Stimulated activated memory B cell treated with anti-CD40 and anti-IgM and Interleukin-4, amounts not matched to agents 10 μg/mL and 1 μg/mL and 100 μg/mL, for 72 hours (primary cell): ENCODE data around the gene SMTNL2.
"Not testable (repeated sequence)": the region's sequence is repeated elsewhere in the genome, so short reads cannot be mapped to it uniquely, and the experiment has no call there.

Source experiments
- ATAC-seq: fragments of 150-1000 bp; cut with Tn5 transposase; 2 replicates; pipeline ENCODE4 v1.10.0; 2021
- H3K27ac Mint-ChIP-seq: one replicate; pipeline ENCODE4 v1.8.0; 2022; ENCODE audit warnings: mild to moderate bottlenecking, mixed read lengths
- H3K27me3 Mint-ChIP-seq: one replicate; pipeline ENCODE4 v1.8.0; 2022; ENCODE audit warnings: mixed read lengths
- H3K36me3 Mint-ChIP-seq: one replicate; pipeline ENCODE4 v1.8.0; 2022; ENCODE audit warnings: mixed read lengths
- H3K4me1 Mint-ChIP-seq: one replicate; pipeline ENCODE4 v1.8.0; 2022; ENCODE audit warnings: mixed read lengths
- H3K4me3 Mint-ChIP-seq: one replicate; pipeline ENCODE4 v1.8.0; 2022; ENCODE audit warnings: mild to moderate bottlenecking, moderate library complexity, mixed read lengths
- H3K9me3 Mint-ChIP-seq: one replicate; pipeline ENCODE4 v1.8.0; 2022; ENCODE audit warnings: mixed read lengths

SMTNL2 gene

GRCh38 chr17:4583206-4583605 is 1.1 kb upstream of the SMTNL2 start:
- peaks cover 7% of the 10 kb centered on the region for H3K4me1 Mint-ChIP-seq
- no peak for ATAC-seq
- no peak overlapping the region for H3K4me3 Mint-ChIP-seq
- H3K9me3 Mint-ChIP-seq: no peaks in the 10 kb centered on the region
- H3K27ac Mint-ChIP-seq: no peak overlapping the region
- peaks cover 63% of the 10 kb centered on the region for H3K27me3 Mint-ChIP-seq
- H3K36me3 Mint-ChIP-seq: no peaks in the 10 kb centered on the region

GRCh38 chr17:4583782-4584100 is 588 bp upstream of the SMTNL2 start:
- Mint-ChIP-seq H3K4me3 (peak overlapping the region; percentile 63), H3K27ac (no peak overlapping the region), H3K36me3 (no peaks in the 10 kb centered on the region), H3K4me1 (peaks cover 7% of the 10 kb centered on the region), H3K27me3 (peaks cover 69% of the 10 kb centered on the region), H3K9me3 (no peaks in the 10 kb centered on the region)
- ATAC-seq: peak; percentile 14

GRCh38 chr17:4584917-4585637 is 748 bp downstream of the SMTNL2 start:
- peaks cover 7% of the 10 kb centered on the region for H3K4me1 Mint-ChIP-seq
- H3K27ac Mint-ChIP-seq: no peak overlapping the region
- no peaks in the 10 kb centered on the region for H3K36me3 Mint-ChIP-seq
- no peak for ATAC-seq
- H3K27me3 Mint-ChIP-seq: peaks cover 81% of the 10 kb centered on the region
- no peaks in the 10 kb centered on the region for H3K9me3 Mint-ChIP-seq
- H3K4me3 Mint-ChIP-seq: peak overlapping the region; percentile 58

GRCh38 chr17:4585638-4585994 is 1.3 kb downstream of the SMTNL2 start:
- ATAC-seq: no peak
- no peak overlapping the region for H3K27ac Mint-ChIP-seq
- H3K27me3 Mint-ChIP-seq: peaks cover 86% of the 10 kb centered on the region
- H3K4me3 Mint-ChIP-seq: peak overlapping the region; percentile 58
- H3K36me3 Mint-ChIP-seq: no peaks in the 10 kb centered on the region
- peaks cover 7% of the 10 kb centered on the region for H3K4me1 Mint-ChIP-seq
- H3K9me3 Mint-ChIP-seq: no peaks in the 10 kb centered on the region

GRCh38 chr17:4586043-4586442 is 1.7 kb downstream of the SMTNL2 start:
- Mint-ChIP-seq H3K9me3 (no peaks in the 10 kb centered on the region), H3K36me3 (no peaks in the 10 kb centered on the region), H3K4me1 (peaks cover 7% of the 10 kb centered on the region), H3K27me3 (peaks cover 86% of the 10 kb centered on the region), H3K4me3 (no peak overlapping the region), H3K27ac (no peak overlapping the region)
- no peak for ATAC-seq

GRCh38 chr17:4587195-4587594 is 2.9 kb downstream of the SMTNL2 start:
- no peaks in the 10 kb centered on the region for H3K36me3 Mint-ChIP-seq
- H3K27ac Mint-ChIP-seq: no peak overlapping the region
- no peak for ATAC-seq
- no peaks in the 10 kb centered on the region for H3K9me3 Mint-ChIP-seq
- H3K27me3 Mint-ChIP-seq: peaks cover 78% of the 10 kb centered on the region
- H3K4me1 Mint-ChIP-seq: peaks cover 7% of the 10 kb centered on the region
- H3K4me3 Mint-ChIP-seq: no peak overlapping the region

GRCh38 chr17:4587803-4588202 is 3.5 kb downstream of the SMTNL2 start:
- no peak for ATAC-seq
- Mint-ChIP-seq H3K36me3 (no peaks in the 10 kb centered on the region), H3K27ac (no peak overlapping the region), H3K9me3 (no peaks in the 10 kb centered on the region), H3K4me1 (peaks cover 7% of the 10 kb centered on the region), H3K27me3 (peaks cover 78% of the 10 kb centered on the region), H3K4me3 (no peak overlapping the region)

GRCh38 chr17:4588391-4588790 is 4.1 kb downstream of the SMTNL2 start:
- Mint-ChIP-seq H3K9me3 (no peaks in the 10 kb centered on the region), H3K4me3 (no peak overlapping the region), H3K27ac (no peak overlapping the region), H3K27me3 (peaks cover 78% of the 10 kb centered on the region), H3K36me3 (no peaks in the 10 kb centered on the region), H3K4me1 (peaks cover 7% of the 10 kb centered on the region)
- no peak for ATAC-seq

- Mint-ChIP-seq H3K4me3 (no peak overlapping the region), H3K9me3 (no peaks in the 10 kb centered on the region), H3K36me3 (no peaks in the 10 kb centered on the region), H3K27ac (no peak overlapping the region), H3K27me3 (peaks cover 78% of the 10 kb centered on the region), H3K4me1 (peaks cover under 1% of the 10 kb centered on the region)
- no peak for ATAC-seq
These were observed 4.7 kb downstream of the SMTNL2 start for GRCh38 chr17:4588898-4589625.

GRCh38 chr17:4590042-4590441 is 5.7 kb downstream of the SMTNL2 start:
- H3K27me3 Mint-ChIP-seq: peaks cover 83% of the 10 kb centered on the region
- H3K4me3 Mint-ChIP-seq, H3K27ac Mint-ChIP-seq, ATAC-seq, H3K9me3 Mint-ChIP-seq, H3K36me3 Mint-ChIP-seq, H3K4me1 Mint-ChIP-seq: not testable (repeated sequence)

- H3K36me3 Mint-ChIP-seq: no peaks in the 10 kb centered on the region
- no peak overlapping the region for H3K4me3 Mint-ChIP-seq
- H3K9me3 Mint-ChIP-seq: no peaks in the 10 kb centered on the region
- peaks cover 7% of the 10 kb centered on the region for H3K4me1 Mint-ChIP-seq
- H3K27ac Mint-ChIP-seq: no peak overlapping the region
- H3K27me3 Mint-ChIP-seq: peaks cover 78% of the 10 kb centered on the region
- no peak for ATAC-seq
These were observed 6.7 kb downstream of the SMTNL2 start for GRCh38 chr17:4590981-4591453.

GRCh38 chr17:4591529-4591928 is 7.2 kb downstream of the SMTNL2 start:
- H3K9me3 Mint-ChIP-seq: no peaks in the 10 kb centered on the region
- no peak overlapping the region for H3K27ac Mint-ChIP-seq
- no peaks in the 10 kb centered on the region for H3K36me3 Mint-ChIP-seq
- peaks cover 7% of the 10 kb centered on the region for H3K4me1 Mint-ChIP-seq
- H3K27me3 Mint-ChIP-seq: peaks cover 76% of the 10 kb centered on the region
- H3K4me3 Mint-ChIP-seq: no peak overlapping the region
- ATAC-seq: no peak

- ATAC-seq: no peak
- H3K27me3 Mint-ChIP-seq: peaks cover 77% of the 10 kb centered on the region
These were observed 8.1 kb downstream of the SMTNL2 start for GRCh38 chr17:4592240-4593005.

GRCh38 chr17:4593021-4593421 is 8.7 kb downstream of the SMTNL2 start:
- no peak for ATAC-seq
- no peaks in the 10 kb centered on the region for H3K36me3 Mint-ChIP-seq
- H3K27me3 Mint-ChIP-seq: peaks cover 81% of the 10 kb centered on the region
- H3K4me3 Mint-ChIP-seq: no peak overlapping the region
- peaks cover 7% of the 10 kb centered on the region for H3K4me1 Mint-ChIP-seq
- no peak overlapping the region for H3K27ac Mint-ChIP-seq
- H3K9me3 Mint-ChIP-seq: no peaks in the 10 kb centered on the region

More at GRCh38 chr17:4592240-4593005, 8.1 kb downstream of the SMTNL2 start:
- no peaks in the 10 kb centered on the region for H3K9me3 Mint-ChIP-seq
- H3K4me3 Mint-ChIP-seq: no peak overlapping the region
- H3K27ac Mint-ChIP-seq: no peak overlapping the region
- H3K4me1 Mint-ChIP-seq: peaks cover 7% of the 10 kb centered on the region
- no peaks in the 10 kb centered on the region for H3K36me3 Mint-ChIP-seq

GRCh38 chr17:4594406-4594805 is 10.1 kb downstream of the SMTNL2 start:
- Mint-ChIP-seq H3K36me3 (no peaks in the 10 kb centered on the region), H3K27ac (no peak overlapping the region), H3K27me3 (peaks cover 78% of the 10 kb centered on the region), H3K4me1 (peaks cover 7% of the 10 kb centered on the region), H3K4me3 (no peak overlapping the region), H3K9me3 (no peaks in the 10 kb centered on the region)
- no peak for ATAC-seq
